T-cell (primary cell): ENCODE data around the gene SLC6A1. TPM values are rescaled to one million over a fixed set of nuclear protein-coding genes. Genes with fewer than 3 reads are reported as not detected.

Experiments used
- ATAC-seq, 4 experiments: fragments of 200-7000 bp in 3 of 4; fragments of 150-1000 bp in 1 of 4; cut with Tn5 transposase; replicated peaks in 1 of 4; 1 replicate in 3 of 4; 2 replicates in 1 of 4; pipeline ENCODE4 v1.10.0; 2021; ENCODE audit warnings: moderate library complexity in 3 of 4, mild to moderate bottlenecking in 2 of 4, moderate number of reproducible peaks in 1 of 4
- CTCF ChIA-PET, 2 donors: fragments of 300-600 bp; sonication (Branson Sonifier 250); formaldehyde crosslinking; loops; one replicate each; lab custom pipeline; 2022; ENCODE audit warnings: antibody characterized with exemption in 2 of 2; lab: Charles Lee
- POLR2A ChIA-PET, 2 donors: fragments of 300-600 bp; sonication (Branson Sonifier 250); formaldehyde crosslinking; loops; one replicate each; lab custom pipeline; 2022; ENCODE audit warnings: antibody characterized with exemption in 2 of 2; lab: Charles Lee
- DNase-seq, 35 experiments: peaks; one replicate each; pipeline versions ENCODE4 v3.0.0 to v3.0.0-alpha.2; 2013 to 2023
- H3K27ac ChIP-seq: one replicate; pipeline ENCODE4 v1.5.1; 2013; ENCODE audit warnings: low read length
- H3K27me3 ChIP-seq, 2 experiments: replicated peaks in 1 of 2; 1 replicate in 1 of 2; 2 replicates in 1 of 2; pipeline versions ENCODE4 v1.6.1 to v1.7.0; 2013; ENCODE audit warnings: low read length in 1 of 2, mixed read lengths in 1 of 2; ENCODE audit not compliant: control insufficient read depth in 2 of 2, insufficient read depth in 2 of 2; ENCODE audit errors: extremely low read depth in 1 of 2
- H3K36me3 ChIP-seq, 2 donors: 1 replicate in 1 of 2; 2 replicates in 1 of 2; pipeline versions ENCODE4 v1.6.1 to v1.7.0; 2013; ENCODE audit warnings: low read length in 1 of 2; ENCODE audit not compliant: control insufficient read depth in 2 of 2, insufficient read depth in 1 of 2; ENCODE audit errors: extremely low read depth in 1 of 2
- H3K4me1 ChIP-seq, 2 experiments: 1 replicate in 1 of 2; 2 replicates in 1 of 2; pipeline versions ENCODE4 v1.6.1 to v1.7.0; 2013; ENCODE audit warnings: low read length in 2 of 2, mixed read lengths in 1 of 2; ENCODE audit not compliant: insufficient read depth in 2 of 2, control insufficient read depth in 1 of 2; ENCODE audit errors: extremely low read depth in 1 of 2
- H3K4me3 ChIP-seq, 2 donors: 1 replicate in 1 of 2; 2 replicates in 1 of 2; pipeline versions ENCODE4 v1.5.1 to v1.7.0; 2013; ENCODE audit warnings: mild to moderate bottlenecking in 2 of 2, low read length in 1 of 2, moderate library complexity in 1 of 2; ENCODE audit not compliant: control insufficient read depth in 1 of 2; ENCODE audit errors: extremely low read depth in 1 of 2
- H3K9me3 ChIP-seq: 2 replicates; pipeline ENCODE4 v1.7.0; 2013
- H3K27ac Mint-ChIP-seq, 2 donors: one replicate each; pipeline ENCODE4 v1.8.0; 2020 to 2021; ENCODE audit warnings: mild to moderate bottlenecking in 2 of 2, mixed read lengths in 2 of 2
- H3K27me3 Mint-ChIP-seq, 2 donors: one replicate each; pipeline ENCODE4 v1.8.0; 2021 to 2022; ENCODE audit warnings: mixed read lengths in 2 of 2
- H3K36me3 Mint-ChIP-seq: one replicate; pipeline ENCODE4 v1.8.0; 2021; ENCODE audit warnings: mixed read lengths
- H3K4me1 Mint-ChIP-seq, 3 donors: one replicate each; pipeline ENCODE4 v1.8.0; 2020 to 2022; ENCODE audit warnings: mixed read lengths in 3 of 3, mild to moderate bottlenecking in 1 of 3
- H3K4me3 Mint-ChIP-seq, 3 donors: one replicate each; pipeline ENCODE4 v1.8.0; 2020 to 2022; ENCODE audit warnings: mild to moderate bottlenecking in 3 of 3, mixed read lengths in 3 of 3, moderate library complexity in 3 of 3
- H3K9me3 Mint-ChIP-seq, 3 donors: one replicate each; pipeline ENCODE4 v1.8.0; 2020 to 2022; ENCODE audit warnings: mixed read lengths in 3 of 3
- WGBS: methylation state at CpG from one replicate; pipeline ENCODE4 v1.1.5; 2013; ENCODE audit warnings: missing lambda C conversion rate; ENCODE audit not compliant: insufficient coverage; 5-methylcytosine and 5-hydroxymethylcytosine counted together
- total RNA-seq, 35 experiments: library from RNA in 6 of 35; stranded (reverse) in 6 of 35; fragments of 120-200 nt in 1 of 35; gene quantifications; one replicate each; pipeline versions ENCODE4 v1.2.1 to v1.2.4 and lab custom pipeline; 2013 to 2026

SLC6A1 gene
- total RNA-seq, 5 donors from 2014 or later (not counting 1 experiment from before 2014, with no cell fraction given) = 0.13 to 0.16 TPM; not detected in 3

- Histone ChIP-seq H3K27me3 (peaks cover 11 to 61% of the 10 kb centered on the region in 2 experiments), H3K36me3 (no peaks in the 10 kb centered on the region), H3K4me1 (peaks cover 0 to 9% of the 10 kb centered on the region in 2 experiments), H3K27ac (no peak overlapping the region), H3K9me3 (no peaks in the 10 kb centered on the region), H3K4me3 (no peak overlapping the region)
- ChIA-PET POLR2A (no interaction called here), CTCF (no interaction called here)
- H3K4me3 Mint-ChIP-seq = no peak overlapping the region
- ATAC-seq = no peak
- peaks cover 6 to 8% (median 7%) of the 10 kb centered on the region in 3 donors for H3K4me1 Mint-ChIP-seq
- no peak for DNase-seq
- WGBS = 76% methylated on average over 5 of the region's 5 CpGs
- no peak overlapping the region for H3K27ac Mint-ChIP-seq
- H3K9me3 Mint-ChIP-seq = no peaks in the 10 kb centered on the region
- peaks cover 52 to 71% of the 10 kb centered on the region in 2 donors for H3K27me3 Mint-ChIP-seq
- H3K36me3 Mint-ChIP-seq = no peaks in the 10 kb centered on the region
Measured at GRCh38 chr3:10996345-10997013, 3.9 kb downstream of the SLC6A1 start.

- Mint-ChIP-seq H3K36me3 (no peaks in the 10 kb centered on the region), H3K9me3 (no peaks in the 10 kb centered on the region), H3K27me3 (peaks cover 47 to 64% of the 10 kb centered on the region in 2 donors), H3K4me1 (peaks cover 2 to 4% (median 2%) of the 10 kb centered on the region in 3 donors), H3K27ac (no peak overlapping the region), H3K4me3 (no peak overlapping the region)
- H3K27me3 ChIP-seq = peaks cover 8 to 54% of the 10 kb centered on the region in 2 experiments
- no peaks in the 10 kb centered on the region for H3K9me3 ChIP-seq
- peaks cover 0 to 4% of the 10 kb centered on the region in 2 experiments for H3K4me1 ChIP-seq
- ChIA-PET POLR2A (no interaction called here), CTCF (no interaction called here)
- H3K4me3 ChIP-seq = no peak overlapping the region
- ATAC-seq (no peak), DNase-seq (no peak)
- 73% methylated on average over 4 of the region's 5 CpGs for WGBS
- H3K36me3 ChIP-seq = no peaks in the 10 kb centered on the region
- no peak overlapping the region for H3K27ac ChIP-seq
Measured at GRCh38 chr3:10997196-10997595, 4.6 kb downstream of the SLC6A1 start.

- ATAC-seq (no peak), DNase-seq (no peak)
- ChIA-PET POLR2A (no interaction called here), CTCF (no interaction called here)
- H3K9me3 Mint-ChIP-seq = no peaks in the 10 kb centered on the region
- peaks cover 6 to 45% of the 10 kb centered on the region in 2 experiments for H3K27me3 ChIP-seq
- H3K27ac Mint-ChIP-seq = no peak overlapping the region
- no peak overlapping the region for H3K4me3 Mint-ChIP-seq
- no peaks in the 10 kb centered on the region for H3K36me3 ChIP-seq
- peaks cover 46 to 57% of the 10 kb centered on the region in 2 donors for H3K27me3 Mint-ChIP-seq
- no peaks in the 10 kb centered on the region for H3K36me3 Mint-ChIP-seq
- no peak overlapping the region for H3K4me3 ChIP-seq
- no peaks in the 10 kb centered on the region for H3K9me3 ChIP-seq
- peaks cover 0 to under 1% (median 0%) of the 10 kb centered on the region in 3 donors for H3K4me1 Mint-ChIP-seq
- H3K27ac ChIP-seq = no peak overlapping the region
- no peaks in the 10 kb centered on the region for H3K4me1 ChIP-seq
Measured at GRCh38 chr3:10998542-10998941, 6.0 kb downstream of the SLC6A1 start.

GRCh38 chr3:10999221-11000107 is 6.9 kb downstream of the SLC6A1 start:
- Mint-ChIP-seq H3K9me3 (no peaks in the 10 kb centered on the region), H3K27ac (no peak overlapping the region), H3K4me1 (no peaks in the 10 kb centered on the region), H3K36me3 (no peaks in the 10 kb centered on the region), H3K4me3 (no peak overlapping the region), H3K27me3 (peaks cover 47 to 50% of the 10 kb centered on the region in 2 donors)
- no peak for ATAC-seq
- no peaks in the 10 kb centered on the region for H3K36me3 ChIP-seq
- CTCF ChIA-PET = no interaction called here
- H3K27ac ChIP-seq = no peak overlapping the region
- no peak for DNase-seq
- no peaks in the 10 kb centered on the region for H3K9me3 ChIP-seq
- H3K4me3 ChIP-seq = no peak overlapping the region
- no peaks in the 10 kb centered on the region for H3K4me1 ChIP-seq
- POLR2A ChIA-PET = no interaction called here
- H3K27me3 ChIP-seq = peaks cover 2 to 37% of the 10 kb centered on the region in 2 experiments
- WGBS = 43% methylated on average over 13 of the region's 15 CpGs

- no peaks in the 10 kb centered on the region for H3K9me3 ChIP-seq
- Mint-ChIP-seq H3K27me3 (peaks cover 36 to 39% of the 10 kb centered on the region in 2 donors), H3K27ac (no peak overlapping the region), H3K36me3 (no peaks in the 10 kb centered on the region), H3K4me3 (no peak overlapping the region), H3K4me1 (no peaks in the 10 kb centered on the region), H3K9me3 (no peaks in the 10 kb centered on the region)
- ChIA-PET POLR2A (no interaction called here), CTCF (no interaction called here)
- H3K27ac ChIP-seq = no peak overlapping the region
- peaks cover 2 to 30% of the 10 kb centered on the region in 2 experiments for H3K27me3 ChIP-seq
- H3K4me1 ChIP-seq = no peaks in the 10 kb centered on the region
- WGBS = 43% methylated on average over 2 of the region's 2 CpGs
- no peak overlapping the region for H3K4me3 ChIP-seq
- ATAC-seq (no peak), DNase-seq (no peak)
- H3K36me3 ChIP-seq = no peaks in the 10 kb centered on the region
Measured at GRCh38 chr3:11000528-11000927, 8.0 kb downstream of the SLC6A1 start.

GRCh38 chr3:11001020-11001657 is 8.6 kb downstream of the SLC6A1 start:
- H3K9me3 Mint-ChIP-seq = no peaks in the 10 kb centered on the region
- Histone ChIP-seq H3K27me3 (peaks cover 2 to 25% of the 10 kb centered on the region in 2 experiments), H3K36me3 (no peaks in the 10 kb centered on the region), H3K27ac (no peak overlapping the region), H3K4me3 (no peak overlapping the region), H3K9me3 (no peaks in the 10 kb centered on the region), H3K4me1 (no peaks in the 10 kb centered on the region)
- CTCF ChIA-PET = no interaction called here
- peaks cover 30 to 33% of the 10 kb centered on the region in 2 donors for H3K27me3 Mint-ChIP-seq
- POLR2A ChIA-PET = no interaction called here
- 76% methylated on average over 3 of the region's 11 CpGs for WGBS
- no peaks in the 10 kb centered on the region for H3K4me1 Mint-ChIP-seq
- no peak for ATAC-seq
- no peak overlapping the region for H3K4me3 Mint-ChIP-seq
- H3K27ac Mint-ChIP-seq = no peak overlapping the region
- DNase-seq = no peak
- no peaks in the 10 kb centered on the region for H3K36me3 Mint-ChIP-seq
